ENCODE data around the gene SPTLC1. TPM values are rescaled to one million over a fixed set of nuclear protein-coding genes. Genes with fewer than 3 reads are reported as not detected.

The SPTLC1 gene
- total and polyA plus RNA-seq, 10 of the 15 experiments (the other 5 are each of a cell fraction or from before 2014, with no cell fraction given) = 38.0 to 68.7 (median 52.8) TPM

DNA sequence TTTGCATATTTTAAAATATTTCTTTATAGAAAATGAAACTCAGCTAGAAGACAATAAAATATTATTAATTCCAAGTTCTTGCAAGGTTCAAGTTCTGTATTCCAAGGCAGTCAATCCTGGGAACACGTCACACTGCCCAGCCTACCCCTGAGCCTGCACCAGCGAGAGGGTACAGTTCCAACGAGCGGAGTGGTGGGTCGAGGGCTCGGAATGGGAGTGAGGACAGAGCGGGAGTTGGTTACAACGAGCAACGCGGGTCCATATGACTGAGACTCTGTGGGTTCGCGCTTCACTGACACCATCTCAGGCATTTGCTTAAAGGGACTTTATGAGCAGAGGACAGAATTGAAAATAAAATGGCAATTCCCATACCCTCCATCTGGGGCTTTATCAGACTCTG is 40.0 kb upstream of the SPTLC1 start:
- Histone ChIP-seq H3K27me3 (replicated peaks in 1 of 2; ENCODE audit: control insufficient read depth in 2 of 2, insufficient read depth in 2 of 2, low read length in 1 of 2) (no peaks in the 10 kb centered on the region; a peak in 1 of 4 replicates), H3K79me2 (ENCODE audit: control insufficient read depth, insufficient read depth, low read length) (no peaks in the 10 kb centered on the region), H3K9me3 (replicated peaks; ENCODE audit: control insufficient read depth, insufficient read depth, low read length) (no peaks in the 10 kb centered on the region; the same call in 2 of the 3 replicates), H2AFZ (ENCODE audit: control insufficient read depth, low read depth, low read length) (no peak overlapping the region), H3K9ac (ENCODE audit: control insufficient read depth, insufficient read depth, low read length) (no peak overlapping the region), H3K4me3 (no peak overlapping the region), H3K27ac (ENCODE audit: control insufficient read depth, insufficient read depth) (no peak overlapping the region), H3K4me1 (ENCODE audit: control insufficient read depth, insufficient read depth, low read length) (no peaks in the 10 kb centered on the region), H4K20me1 (ENCODE audit: control insufficient read depth, insufficient read depth) (no peaks in the 10 kb centered on the region), H3K4me2 (ENCODE audit: control insufficient read depth, insufficient read depth) (no peak overlapping the region), H3K36me3 (ENCODE audit: control insufficient read depth in 2 of 2, insufficient read depth in 2 of 2, low read length in 1 of 2) (no peaks in the 10 kb centered on the region)
- intact Hi-C loops (cut with micrococcal nuclease; ENCODE audit: unreplicated experiment) = no loop called here
- POLR2A ChIA-PET = no interaction called here
- DNase-seq (ENCODE audit: low read depth, low spot score) (no peak), FAIRE-seq (no peak), ATAC-seq (no peak)
- SMC1A ChIA-PET (ENCODE audit: uncharacterized antibody, unreplicated experiment) = no interaction called here
- in situ Hi-C loops (cut with MboI) = no loop called here
- BruUV-seq (replicated peaks) = no TSS peak
- 35% methylated on average over 12 of the region's 12 CpGs for WGBS (ENCODE audit: insufficient coverage, insufficient replicate concordance, low lambda C conversion rate, missing lambda C conversion rate)
- RAD21 ChIA-PET (ENCODE audit: unreplicated experiment) = interaction anchor here (0.6 kb wide), 1 partner anchor 137 kb away, joined by 3 read pairs; no protein-coding TSS in a partner anchor
- CTCF ChIA-PET = interaction anchor here (3.4 kb wide), 1 partner anchor 15 kb away, joined by 18 read pairs; no protein-coding TSS in a partner anchor
- TF ChIP-seq ZNF217 (IDR thresholded peaks at IDR 0.05) (no peak), SREBF2 (IDR thresholded peaks at IDR 0.05; ENCODE audit: low read length) (no peak), SREBF1 (IDR thresholded peaks at IDR 0.05; ENCODE audit: low read length) (no peak), PML (IDR thresholded peaks at IDR 0.05; ENCODE audit: low read length) (no peak), CBFB (IDR thresholded peaks at IDR 0.05; ENCODE audit: low read depth) (no peak), ZNF384 (IDR thresholded peaks at IDR 0.05; ENCODE audit: borderline replicate concordance, low read depth, low read length) (no peak), POLR2AphosphoS2 (IDR thresholded peaks at IDR 0.05; ENCODE audit: low read depth, low read length) (no peak), BMI1 (IDR thresholded peaks at IDR 0.05; ENCODE audit: borderline replicate concordance) (no peak)
- TF ChIP-seq, protein P1, sequence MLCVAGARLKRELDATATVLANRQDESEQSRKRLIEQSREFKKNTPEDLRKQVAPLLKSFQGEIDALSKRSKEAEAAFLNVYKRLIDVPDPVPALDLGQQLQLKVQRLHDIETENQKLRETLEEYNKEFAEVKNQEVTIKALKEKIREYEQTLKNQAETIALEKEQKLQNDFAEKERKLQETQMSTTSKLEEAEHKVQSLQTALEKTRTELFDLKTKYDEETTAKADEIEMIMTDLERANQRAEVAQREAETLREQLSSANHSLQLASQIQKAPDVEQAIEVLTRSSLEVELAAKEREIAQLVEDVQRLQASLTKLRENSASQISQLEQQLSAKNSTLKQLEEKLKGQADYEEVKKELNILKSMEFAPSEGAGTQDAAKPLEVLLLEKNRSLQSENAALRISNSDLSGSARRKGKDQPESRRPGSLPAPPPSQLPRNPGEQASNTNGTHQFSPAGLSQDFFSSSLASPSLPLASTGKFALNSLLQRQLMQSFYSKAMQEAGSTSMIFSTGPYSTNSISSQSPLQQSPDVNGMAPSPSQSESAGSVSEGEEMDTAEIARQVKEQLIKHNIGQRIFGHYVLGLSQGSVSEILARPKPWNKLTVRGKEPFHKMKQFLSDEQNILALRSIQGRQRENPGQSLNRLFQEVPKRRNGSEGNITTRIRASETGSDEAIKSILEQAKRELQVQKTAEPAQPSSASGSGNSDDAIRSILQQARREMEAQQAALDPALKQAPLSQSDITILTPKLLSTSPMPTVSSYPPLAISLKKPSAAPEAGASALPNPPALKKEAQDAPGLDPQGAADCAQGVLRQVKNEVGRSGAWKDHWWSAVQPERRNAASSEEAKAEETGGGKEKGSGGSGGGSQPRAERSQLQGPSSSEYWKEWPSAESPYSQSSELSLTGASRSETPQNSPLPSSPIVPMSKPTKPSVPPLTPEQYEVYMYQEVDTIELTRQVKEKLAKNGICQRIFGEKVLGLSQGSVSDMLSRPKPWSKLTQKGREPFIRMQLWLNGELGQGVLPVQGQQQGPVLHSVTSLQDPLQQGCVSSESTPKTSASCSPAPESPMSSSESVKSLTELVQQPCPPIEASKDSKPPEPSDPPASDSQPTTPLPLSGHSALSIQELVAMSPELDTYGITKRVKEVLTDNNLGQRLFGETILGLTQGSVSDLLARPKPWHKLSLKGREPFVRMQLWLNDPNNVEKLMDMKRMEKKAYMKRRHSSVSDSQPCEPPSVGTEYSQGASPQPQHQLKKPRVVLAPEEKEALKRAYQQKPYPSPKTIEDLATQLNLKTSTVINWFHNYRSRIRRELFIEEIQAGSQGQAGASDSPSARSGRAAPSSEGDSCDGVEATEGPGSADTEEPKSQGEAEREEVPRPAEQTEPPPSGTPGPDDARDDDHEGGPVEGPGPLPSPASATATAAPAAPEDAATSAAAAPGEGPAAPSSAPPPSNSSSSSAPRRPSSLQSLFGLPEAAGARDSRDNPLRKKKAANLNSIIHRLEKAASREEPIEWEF (IDR thresholded peaks at IDR 0.05; ENCODE audit: insufficient replicate concordance, low read depth, low read length) = no peak
- TF ChIP-seq, protein P2, sequence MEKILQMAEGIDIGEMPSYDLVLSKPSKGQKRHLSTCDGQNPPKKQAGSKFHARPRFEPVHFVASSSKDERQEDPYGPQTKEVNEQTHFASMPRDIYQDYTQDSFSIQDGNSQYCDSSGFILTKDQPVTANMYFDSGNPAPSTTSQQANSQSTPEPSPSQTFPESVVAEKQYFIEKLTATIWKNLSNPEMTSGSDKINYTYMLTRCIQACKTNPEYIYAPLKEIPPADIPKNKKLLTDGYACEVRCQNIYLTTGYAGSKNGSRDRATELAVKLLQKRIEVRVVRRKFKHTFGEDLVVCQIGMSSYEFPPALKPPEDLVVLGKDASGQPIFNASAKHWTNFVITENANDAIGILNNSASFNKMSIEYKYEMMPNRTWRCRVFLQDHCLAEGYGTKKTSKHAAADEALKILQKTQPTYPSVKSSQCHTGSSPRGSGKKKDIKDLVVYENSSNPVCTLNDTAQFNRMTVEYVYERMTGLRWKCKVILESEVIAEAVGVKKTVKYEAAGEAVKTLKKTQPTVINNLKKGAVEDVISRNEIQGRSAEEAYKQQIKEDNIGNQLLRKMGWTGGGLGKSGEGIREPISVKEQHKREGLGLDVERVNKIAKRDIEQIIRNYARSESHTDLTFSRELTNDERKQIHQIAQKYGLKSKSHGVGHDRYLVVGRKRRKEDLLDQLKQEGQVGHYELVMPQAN (conservative IDR thresholded peaks at IDR 0.05) = no peak
- TF ChIP-seq, protein P3, sequence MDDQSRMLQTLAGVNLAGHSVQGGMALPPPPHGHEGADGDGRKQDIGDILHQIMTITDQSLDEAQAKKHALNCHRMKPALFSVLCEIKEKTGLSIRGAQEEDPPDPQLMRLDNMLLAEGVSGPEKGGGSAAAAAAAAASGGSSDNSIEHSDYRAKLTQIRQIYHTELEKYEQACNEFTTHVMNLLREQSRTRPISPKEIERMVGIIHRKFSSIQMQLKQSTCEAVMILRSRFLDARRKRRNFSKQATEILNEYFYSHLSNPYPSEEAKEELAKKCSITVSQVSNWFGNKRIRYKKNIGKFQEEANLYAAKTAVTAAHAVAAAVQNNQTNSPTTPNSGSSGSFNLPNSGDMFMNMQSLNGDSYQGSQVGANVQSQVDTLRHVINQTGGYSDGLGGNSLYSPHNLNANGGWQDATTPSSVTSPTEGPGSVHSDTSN (IDR thresholded peaks at IDR 0.05; ENCODE audit: insufficient replicate concordance, low read depth, low read length) = no peak
- TF ChIP-seq, protein P4, sequence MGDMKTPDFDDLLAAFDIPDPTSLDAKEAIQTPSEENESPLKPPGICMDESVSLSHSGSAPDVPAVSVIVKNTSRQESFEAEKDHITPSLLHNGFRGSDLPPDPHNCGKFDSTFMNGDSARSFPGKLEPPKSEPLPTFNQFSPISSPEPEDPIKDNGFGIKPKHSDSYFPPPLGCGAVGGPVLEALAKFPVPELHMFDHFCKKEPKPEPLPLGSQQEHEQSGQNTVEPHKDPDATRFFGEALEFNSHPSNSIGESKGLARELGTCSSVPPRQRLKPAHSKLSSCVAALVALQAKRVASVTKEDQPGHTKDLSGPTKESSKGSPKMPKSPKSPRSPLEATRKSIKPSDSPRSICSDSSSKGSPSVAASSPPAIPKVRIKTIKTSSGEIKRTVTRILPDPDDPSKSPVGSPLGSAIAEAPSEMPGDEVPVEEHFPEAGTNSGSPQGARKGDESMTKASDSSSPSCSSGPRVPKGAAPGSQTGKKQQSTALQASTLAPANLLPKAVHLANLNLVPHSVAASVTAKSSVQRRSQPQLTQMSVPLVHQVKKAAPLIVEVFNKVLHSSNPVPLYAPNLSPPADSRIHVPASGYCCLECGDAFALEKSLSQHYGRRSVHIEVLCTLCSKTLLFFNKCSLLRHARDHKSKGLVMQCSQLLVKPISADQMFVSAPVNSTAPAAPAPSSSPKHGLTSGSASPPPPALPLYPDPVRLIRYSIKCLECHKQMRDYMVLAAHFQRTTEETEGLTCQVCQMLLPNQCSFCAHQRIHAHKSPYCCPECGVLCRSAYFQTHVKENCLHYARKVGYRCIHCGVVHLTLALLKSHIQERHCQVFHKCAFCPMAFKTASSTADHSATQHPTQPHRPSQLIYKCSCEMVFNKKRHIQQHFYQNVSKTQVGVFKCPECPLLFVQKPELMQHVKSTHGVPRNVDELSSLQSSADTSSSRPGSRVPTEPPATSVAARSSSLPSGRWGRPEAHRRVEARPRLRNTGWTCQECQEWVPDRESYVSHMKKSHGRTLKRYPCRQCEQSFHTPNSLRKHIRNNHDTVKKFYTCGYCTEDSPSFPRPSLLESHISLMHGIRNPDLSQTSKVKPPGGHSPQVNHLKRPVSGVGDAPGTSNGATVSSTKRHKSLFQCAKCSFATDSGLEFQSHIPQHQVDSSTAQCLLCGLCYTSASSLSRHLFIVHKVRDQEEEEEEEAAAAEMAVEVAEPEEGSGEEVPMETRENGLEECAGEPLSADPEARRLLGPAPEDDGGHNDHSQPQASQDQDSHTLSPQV (IDR thresholded peaks at IDR 0.05) = no peak

Data from GM12878 (cell line).